Spleen (tissue), 11 donors: ENCODE data around the gene BPIFB1. TPM values are rescaled to one million over a fixed set of nuclear protein-coding genes. Genes with fewer than 3 reads are reported as not detected.

Experiments
- DNase-seq: peaks from one replicate; pipeline ENCODE4 v3.0.0-alpha.2; 2020
- H3K27ac ChIP-seq, 8 donors: fragments of 200-600 bp; sonication (generic) in 7 of 8; 1 replicate in 4 of 8; 2 replicates in 4 of 8; pipeline versions ENCODE4 v1.5.0 to v1.8.0; 2016 to 2021; ENCODE audit warnings: inconsistent platforms in 4 of 8, mild to moderate bottlenecking in 4 of 8, moderate library complexity in 1 of 8
- H3K27me3 ChIP-seq, 7 donors: fragments of 200-600 bp; sonication (generic) in 6 of 7; replicated peaks in 1 of 7; 1 replicate in 4 of 7; 2 replicates in 3 of 7; pipeline versions ENCODE4 v1.5.0 to v1.8.0; 2016 to 2021; ENCODE audit warnings: inconsistent platforms in 3 of 7, mild to moderate bottlenecking in 1 of 7
- H3K36me3 ChIP-seq, 6 donors: fragments of 200-600 bp; sonication (generic) in 5 of 6; 1 replicate in 4 of 6; 2 replicates in 2 of 6; pipeline versions ENCODE4 v1.5.0 to v1.8.0; 2016 to 2021; ENCODE audit warnings: inconsistent platforms in 2 of 6
- H3K4me1 ChIP-seq, 6 donors: fragments of 200-600 bp; sonication (generic) in 5 of 6; 1 replicate in 3 of 6; 2 replicates in 3 of 6; pipeline versions ENCODE4 v1.5.0 to v1.8.0; 2016 to 2021; ENCODE audit warnings: inconsistent platforms in 3 of 6
- H3K4me3 ChIP-seq, 8 donors: fragments of 200-600 bp; sonication (generic) in 7 of 8; 1 replicate in 4 of 8; 2 replicates in 4 of 8; pipeline versions ENCODE4 v1.5.0 to v1.8.0; 2016 to 2021; ENCODE audit warnings: inconsistent platforms in 4 of 8, mild to moderate bottlenecking in 4 of 8, moderate library complexity in 2 of 8
- H3K9me3 ChIP-seq, 8 donors: fragments of 200-600 bp; sonication (generic) in 7 of 8; 1 replicate in 4 of 8; 2 replicates in 4 of 8; pipeline versions ENCODE4 v1.5.0 to v1.8.0; 2016 to 2021; ENCODE audit warnings: inconsistent platforms in 4 of 8
- POLR2A ChIP-seq, 3 donors: fragments of 450-650 bp; IDR thresholded peaks; one replicate each; pipeline ENCODE4 v1.5.1; 2017; ENCODE audit warnings: antibody characterized with exemption in 3 of 3, mild to moderate bottlenecking in 1 of 3
- POLR2AphosphoS5 ChIP-seq, 3 donors: sonication (generic); formaldehyde crosslinking; IDR thresholded peaks; one replicate each; pipeline ENCODE4 v1.5.1; 2017; ENCODE audit warnings: antibody characterized with exemption in 3 of 3
- WGBS, 5 donors: extraction: QIAGEN DNeasy Blood & Tissue Kit in 3 of 5; methylation state at CpG; one replicate each; pipeline versions ENCODE4 v1.1.5 to v1.1.7; 2013 to 2018; 5-methylcytosine and 5-hydroxymethylcytosine counted together
- intact Hi-C: fragments of 100-400 bp; cut with DNase I; formaldehyde crosslinking; loops from one replicate; pipeline ENCODE4 v1.15.0; 2023; ENCODE audit warnings: low total_unique reads
- polyA plus RNA-seq, 3 donors: library from polyadenylated mRNA; stranded (reverse); fragments of 200-250 nt; gene quantifications; one replicate each; pipeline ENCODE4 v1.2.1, GENCODE V29; 2013
- total RNA-seq, 7 donors: library from RNA; depleted of rRNA in 3 of 7; stranded (reverse); fragments of >200 nt in 3 of 7; fragmentation: NEBNext Ultra II Directional in 4 of 7; extraction: Animal tissue kit (Norgen Biotek cat#: 25700) in 4 of 7; gene quantifications; one replicate each; pipeline versions ENCODE4 v1.1.0 to v1.2.1, GENCODE V29; 2016 to 2021
- TF ChIP-seq, protein P1 (sequence below), 11 experiments: fragments of 200-600 bp in 7 of 11; fragments of 450-650 bp in 4 of 11; sonication (generic) in 4 of 11; IDR thresholded peaks in 8 of 11; conservative IDR thresholded peaks in 3 of 11; 1 replicate in 7 of 11; 2 replicates in 4 of 11; pipeline versions ENCODE4 v1.4.0 to v1.8.0; 2016 to 2021; ENCODE audit warnings: antibody characterized with exemption in 11 of 11, inconsistent platforms in 4 of 11, mild to moderate bottlenecking in 1 of 11
- donor health status: healthy with polysubstance abuse.
- donor health status: DM: no; HTN: no; CAD: no; lungs with moderate emphysema.
- donor health status: DM: no; HTN: no; CAD: no.
- donor health status: Bipolar disorder and iron deficiency.
- donor health status: healthy.
- donor health status: DM: no; HTN: no; CAD: no.
- donor health status: DM: yes; HTN: yes; CAD: no.

Gene BPIFB1
- total and polyA plus RNA-seq, 10 donors = 0.06 TPM; not detected in 8

DNA sequence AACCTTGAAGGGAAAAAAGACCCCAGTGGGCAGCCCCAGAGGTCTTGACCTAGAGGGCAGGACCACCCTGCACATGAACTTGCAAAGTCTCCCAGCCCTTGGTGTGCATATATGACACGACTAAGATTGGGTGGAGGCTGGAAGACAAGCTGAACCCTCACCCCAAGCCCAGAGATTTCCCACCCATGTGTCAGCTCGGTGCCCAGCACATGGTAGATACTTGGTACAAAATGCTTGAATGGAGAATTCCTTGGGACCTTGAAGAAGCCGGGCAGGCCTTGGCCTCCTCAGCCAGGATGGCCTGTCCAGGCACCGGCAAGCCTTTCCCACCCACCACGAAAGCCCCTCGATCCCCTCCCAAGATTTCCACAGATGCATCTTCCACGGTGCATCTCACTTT, 50.6 kb downstream of the BPIFB1 start:
- TF ChIP-seq POLR2A (IDR thresholded peaks at IDR 0.05) = no peak
- no peak for TF ChIP-seq POLR2AphosphoS5 (IDR thresholded peaks at IDR 0.05)
- TF ChIP-seq, protein P1, sequence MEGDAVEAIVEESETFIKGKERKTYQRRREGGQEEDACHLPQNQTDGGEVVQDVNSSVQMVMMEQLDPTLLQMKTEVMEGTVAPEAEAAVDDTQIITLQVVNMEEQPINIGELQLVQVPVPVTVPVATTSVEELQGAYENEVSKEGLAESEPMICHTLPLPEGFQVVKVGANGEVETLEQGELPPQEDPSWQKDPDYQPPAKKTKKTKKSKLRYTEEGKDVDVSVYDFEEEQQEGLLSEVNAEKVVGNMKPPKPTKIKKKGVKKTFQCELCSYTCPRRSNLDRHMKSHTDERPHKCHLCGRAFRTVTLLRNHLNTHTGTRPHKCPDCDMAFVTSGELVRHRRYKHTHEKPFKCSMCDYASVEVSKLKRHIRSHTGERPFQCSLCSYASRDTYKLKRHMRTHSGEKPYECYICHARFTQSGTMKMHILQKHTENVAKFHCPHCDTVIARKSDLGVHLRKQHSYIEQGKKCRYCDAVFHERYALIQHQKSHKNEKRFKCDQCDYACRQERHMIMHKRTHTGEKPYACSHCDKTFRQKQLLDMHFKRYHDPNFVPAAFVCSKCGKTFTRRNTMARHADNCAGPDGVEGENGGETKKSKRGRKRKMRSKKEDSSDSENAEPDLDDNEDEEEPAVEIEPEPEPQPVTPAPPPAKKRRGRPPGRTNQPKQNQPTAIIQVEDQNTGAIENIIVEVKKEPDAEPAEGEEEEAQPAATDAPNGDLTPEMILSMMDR (IDR thresholded peaks at IDR 0.05 in 8 of 11, conservative IDR thresholded peaks at IDR 0.05 in 3 of 11) = no peak
- H3K27me3 ChIP-seq = peaks cover 0 to 46% (median 0%) of the 10 kb centered on the region in 7 donors
- H3K9me3 ChIP-seq = no peaks in the 10 kb centered on the region
- intact Hi-C loops = no loop called here
- 83 to 89% (median 89%) methylated on average over 7 of the region's 7 CpGs for WGBS, 5 donors
- no peaks in the 10 kb centered on the region for H3K4me1 ChIP-seq
- H3K36me3 ChIP-seq = no peaks in the 10 kb centered on the region
- DNase-seq = no peak
- no peak overlapping the region for H3K4me3 ChIP-seq
- no peak overlapping the region for H3K27ac ChIP-seq

DNA sequence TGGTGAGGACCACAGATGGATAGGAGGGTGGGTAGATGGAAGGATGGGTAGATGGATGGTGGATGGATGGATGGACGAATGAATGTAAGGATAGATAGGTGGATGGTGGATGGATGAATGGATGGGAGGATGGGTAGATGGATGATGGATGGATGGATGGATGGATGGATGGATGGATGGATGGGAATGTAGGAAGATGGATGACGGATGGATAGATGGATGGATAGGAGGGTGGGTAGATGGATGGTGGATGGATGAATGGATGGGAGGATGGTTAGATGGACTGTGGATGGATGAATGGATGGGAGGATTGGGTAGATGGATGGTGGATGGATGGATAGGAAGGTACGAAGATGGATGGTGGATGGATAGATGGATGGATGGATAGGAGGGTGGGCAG, 51.1 kb downstream of the BPIFB1 start:
- Histone ChIP-seq H3K9me3 (no peaks in the 10 kb centered on the region), H3K27ac (no peak overlapping the region), H3K4me3 (no peak overlapping the region), H3K4me1 (peaks cover 0 to 3% (median 0%) of the 10 kb centered on the region in 6 donors), H3K36me3 (no peaks in the 10 kb centered on the region), H3K27me3 (peaks cover 0 to 42% (median 0%) of the 10 kb centered on the region in 7 donors)
- TF ChIP-seq POLR2A (IDR thresholded peaks at IDR 0.05) (no peak), POLR2AphosphoS5 (IDR thresholded peaks at IDR 0.05) (no peak)
- TF ChIP-seq, protein P1 (IDR thresholded peaks at IDR 0.05 in 8 of 11, conservative IDR thresholded peaks at IDR 0.05 in 3 of 11) = no peak
- no peak for DNase-seq
- WGBS, 5 donors = 73 to 95% (median 80%) methylated on average over 3 of the region's 3 CpGs
- intact Hi-C loops = no loop called here

DNA sequence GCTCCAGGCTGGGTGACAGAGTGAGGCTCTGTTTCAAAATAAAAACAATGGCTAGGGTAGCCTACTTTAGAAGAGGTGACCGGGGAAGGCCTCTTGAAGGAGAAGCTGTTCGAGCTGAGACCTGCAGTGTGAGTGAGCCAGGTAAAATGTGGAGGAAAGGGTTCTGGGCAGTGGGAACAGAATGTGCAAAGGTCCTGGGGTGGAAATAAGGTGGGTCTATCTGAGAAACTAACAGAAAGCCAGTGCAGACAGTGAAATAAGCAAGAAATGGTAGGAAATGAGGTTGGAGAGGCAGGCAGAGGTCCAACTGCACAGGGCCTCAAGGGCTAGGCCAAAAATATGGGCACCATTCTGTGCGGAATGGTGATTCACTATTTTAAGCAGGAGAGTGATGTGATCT, 53.4 kb downstream of the BPIFB1 start:
- Histone ChIP-seq H3K4me3 (no peak overlapping the region), H3K36me3 (no peaks in the 10 kb centered on the region), H3K27me3 (peaks cover 0 to 22% (median 0%) of the 10 kb centered on the region in 7 donors), H3K27ac (no peak overlapping the region), H3K4me1 (peaks cover 0 to 6% (median 0%) of the 10 kb centered on the region in 6 donors), H3K9me3 (no peaks in the 10 kb centered on the region)
- WGBS, 5 donors = 87 to 94% (median 92%) methylated on average over 3 of the region's 3 CpGs
- DNase-seq = no peak
- intact Hi-C loops = no loop called here
- TF ChIP-seq POLR2A (IDR thresholded peaks at IDR 0.05) (no peak), POLR2AphosphoS5 (IDR thresholded peaks at IDR 0.05) (no peak)
- TF ChIP-seq, protein P1 (IDR thresholded peaks at IDR 0.05 in 8 of 11, conservative IDR thresholded peaks at IDR 0.05 in 3 of 11) = no peak

DNA sequence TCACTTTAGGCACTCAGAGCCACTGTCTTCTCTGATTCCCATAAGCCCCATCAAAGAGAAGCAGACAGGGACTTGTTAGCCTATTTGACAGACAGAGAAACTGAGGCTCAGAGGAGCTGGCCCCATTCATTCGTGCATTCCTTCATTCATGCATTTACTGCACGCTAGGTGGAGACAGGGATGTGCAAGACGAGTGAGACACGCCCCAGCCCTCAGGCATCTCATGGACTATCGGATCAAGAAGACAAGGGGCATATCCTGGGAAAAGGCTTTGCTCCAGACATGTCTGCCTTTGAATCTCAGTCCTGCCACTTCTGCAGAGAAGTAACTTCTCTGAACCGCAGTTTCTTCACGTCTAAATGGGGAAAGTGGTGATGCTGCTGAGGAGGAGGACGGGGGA, 54.1 kb downstream of the BPIFB1 start:
- Histone ChIP-seq H3K27me3 (peaks cover 0 to 19% (median 0%) of the 10 kb centered on the region in 7 donors), H3K4me3 (no peak overlapping the region), H3K4me1 (peaks cover 0 to 6% (median 0%) of the 10 kb centered on the region in 6 donors), H3K36me3 (no peaks in the 10 kb centered on the region), H3K27ac (no peak overlapping the region), H3K9me3 (no peaks in the 10 kb centered on the region)
- 69 to 78% (median 78%) methylated on average over 7 to 8 of the region's 8 CpGs for WGBS, 5 donors
- DNase-seq = no peak
- intact Hi-C loops = no loop called here
- TF ChIP-seq POLR2AphosphoS5 (IDR thresholded peaks at IDR 0.05) = no peak
- TF ChIP-seq POLR2A (IDR thresholded peaks at IDR 0.05) = no peak
